Body of pancreas (tissue), 4 donors: ENCODE data around the gene ASB7. TPM values are rescaled to one million over a fixed set of nuclear protein-coding genes. Genes with fewer than 3 reads are reported as not detected.

Experiments used
- ATAC-seq: fragments of 150-250 bp; one replicate; pipeline ENCODE4 v1.9.1; 2016
- DNase-seq, 4 donors: peaks; one replicate each; pipeline ENCODE4 v3.0.0-alpha.2; 2019
- H3K27ac ChIP-seq, 4 donors: fragments of 200-600 bp; sonication (generic); 1 replicate in 3 of 4; 2 replicates in 1 of 4; pipeline versions ENCODE4 v1.5.1 to v1.6.1; 2016 to 2019; ENCODE audit warnings: mild to moderate bottlenecking in 1 of 4, mixed read lengths in 1 of 4, moderate library complexity in 1 of 4
- H3K27me3 ChIP-seq, 2 donors: fragments of 200-600 bp; sonication (generic); one replicate each; pipeline ENCODE4 v1.6.0; 2016; ENCODE audit warnings: mild to moderate bottlenecking in 1 of 2
- H3K36me3 ChIP-seq, 2 donors: fragments of 200-600 bp; sonication (generic); replicated peaks in 1 of 2; 2 replicates each; pipeline ENCODE4 v1.5.1; 2016; ENCODE audit warnings: low read depth in 2 of 2; ENCODE audit not compliant: insufficient read depth in 1 of 2
- H3K4me1 ChIP-seq: fragments of 200-600 bp; sonication (generic); one replicate; pipeline ENCODE4 v1.6.0; 2016
- H3K4me3 ChIP-seq, 2 donors: fragments of 200-600 bp; sonication (generic); 1 replicate in 1 of 2; 2 replicates in 1 of 2; pipeline ENCODE4 v1.5.1; 2016 to 2019
- H3K9me3 ChIP-seq, 3 donors: fragments of 200-600 bp; sonication (generic); 1 replicate in 2 of 3; 2 replicates in 1 of 3; pipeline ENCODE4 v1.5.1; 2016
- CTCF ChIP-seq, 7 experiments: fragments of 450-650 bp in 4 of 7; fragments of 200-600 bp in 3 of 7; sonication (generic) in 3 of 7; IDR thresholded peaks; one replicate each; pipeline ENCODE4 v1.5.1; 2016 to 2019; ENCODE audit warnings: antibody characterized with exemption in 7 of 7
- POLR2A ChIP-seq, 3 donors: fragments of 450-650 bp; IDR thresholded peaks; one replicate each; pipeline ENCODE4 v1.6.1; 2016; ENCODE audit warnings: antibody characterized with exemption in 3 of 3, mild to moderate bottlenecking in 2 of 3
- WGBS, 2 donors: methylation state at CpG; one replicate each; pipeline ENCODE4 v1.1.5; 2017; 5-methylcytosine and 5-hydroxymethylcytosine counted together
- intact Hi-C: fragments of 100-400 bp; cut with DNase I; formaldehyde crosslinking; loops from one replicate; pipeline ENCODE4 v1.15.1; 2023
- total RNA-seq, 2 donors: library from RNA; depleted of rRNA; stranded (reverse); fragments of >200 nt; gene quantifications; one replicate each; pipeline ENCODE4 v1.1.0, GENCODE V29; 2016

The ASB7 gene
- total RNA-seq, 2 donors from 2014 or later = 7.6 to 8.6 TPM

DNA sequence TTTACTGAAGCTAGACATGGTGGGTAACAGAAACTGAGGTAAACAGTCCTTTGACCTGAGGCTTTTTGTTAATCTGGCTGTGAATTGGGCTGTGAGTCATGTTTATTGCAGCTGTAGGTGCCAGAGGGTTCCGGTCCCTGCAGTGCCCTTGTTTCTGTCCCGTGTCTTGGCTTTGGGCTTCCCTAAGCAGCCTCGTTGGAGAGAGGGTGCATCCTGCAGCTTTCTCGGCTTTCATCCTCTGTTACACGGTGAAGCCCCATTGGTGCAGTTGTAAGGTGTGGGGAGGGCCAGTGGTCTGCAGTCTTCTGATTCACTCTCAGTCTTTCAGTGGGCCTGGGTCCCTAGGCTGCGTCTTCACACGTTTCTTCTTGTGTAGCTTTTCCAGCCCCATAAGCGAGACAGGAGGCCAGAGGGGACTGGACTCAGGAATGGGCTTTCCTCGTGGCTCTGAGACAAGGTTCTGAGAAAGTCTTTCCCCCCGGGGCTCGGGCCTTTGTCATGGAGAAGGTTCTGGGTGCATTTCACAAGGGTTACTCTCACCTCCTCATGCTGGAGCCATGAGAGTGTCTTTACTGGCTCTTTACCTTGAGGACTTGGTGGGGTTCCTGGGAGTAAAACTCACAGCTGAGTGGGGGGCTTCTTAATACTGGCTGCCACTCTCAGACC, 33.1 kb downstream of the ASB7 start:
- intact Hi-C loops = loop anchor here (10.0 kb wide), 1 partner anchor 229 kb away; no protein-coding TSS in a partner anchor
- Histone ChIP-seq H3K27ac (no peak overlapping the region), H3K9me3 (no peaks in the 10 kb centered on the region), H3K4me1 (no peaks in the 10 kb centered on the region), H3K36me3 (peaks cover 0 to 7% of the 10 kb centered on the region in 2 donors), H3K4me3 (no peak overlapping the region), H3K27me3 (no peaks in the 10 kb centered on the region)
- DNase-seq (no peak), ATAC-seq (no peak)
- 82 to 83% methylated on average over 9 to 11 of the region's 11 CpGs for WGBS, 2 donors
- no peak for TF ChIP-seq POLR2A (IDR thresholded peaks at IDR 0.05)
- no peak for TF ChIP-seq CTCF (IDR thresholded peaks at IDR 0.05)

- intact Hi-C loops = loop anchor here (10.0 kb wide), 1 partner anchor 227 kb away; no protein-coding TSS in a partner anchor
- no peak for DNase-seq
- ATAC-seq = no peak
- Histone ChIP-seq H3K4me1 (no peaks in the 10 kb centered on the region), H3K27ac (no peak overlapping the region), H3K27me3 (no peaks in the 10 kb centered on the region), H3K36me3 (no peaks in the 10 kb centered on the region), H3K4me3 (no peak overlapping the region), H3K9me3 (no peaks in the 10 kb centered on the region)
- WGBS, 2 donors = 90 to 91% methylated on average over 11 of the region's 11 CpGs
- no peak for TF ChIP-seq CTCF (IDR thresholded peaks at IDR 0.05)
- TF ChIP-seq POLR2A (IDR thresholded peaks at IDR 0.05) = no peak
Observed at GRCh38 chr15:100638177-100638730, 35.9 kb downstream of the ASB7 start.

GRCh38 chr15:100642213-100642949, 40.0 kb downstream of the ASB7 start:
- no peak for ATAC-seq
- no peak overlapping the region for H3K4me3 ChIP-seq

DNA sequence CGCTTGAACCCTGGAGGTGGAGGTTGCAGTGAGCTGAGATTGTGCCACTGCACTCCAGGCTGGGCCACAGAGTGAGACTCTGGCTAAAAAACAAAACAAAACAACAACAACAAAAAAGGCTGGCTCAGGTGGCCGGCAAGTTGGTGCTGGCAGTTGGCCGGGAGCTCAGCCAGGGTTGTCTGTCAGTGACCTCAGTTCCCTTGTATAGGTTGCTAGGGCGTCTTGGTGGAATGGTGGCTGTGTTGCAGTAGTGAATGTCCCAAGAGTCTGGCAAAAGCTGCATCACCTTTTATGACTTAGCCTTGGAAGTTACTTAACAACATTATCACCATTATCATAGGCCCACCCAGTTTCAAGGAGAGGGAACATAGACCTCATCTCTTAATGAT, 40.6 kb downstream of the ASB7 start:
- H3K4me1 ChIP-seq = no peaks in the 10 kb centered on the region
- WGBS, 2 donors = 85 to 95% methylated on average over 4 of the region's 4 CpGs
- H3K36me3 ChIP-seq = no peaks in the 10 kb centered on the region
- H3K9me3 ChIP-seq = no peaks in the 10 kb centered on the region
- no peak overlapping the region for H3K27ac ChIP-seq
- DNase-seq = no peak
- no peak for ATAC-seq
- no peaks in the 10 kb centered on the region for H3K27me3 ChIP-seq
- intact Hi-C loops = no loop called here
- no peak overlapping the region for H3K4me3 ChIP-seq
- TF ChIP-seq POLR2A (IDR thresholded peaks at IDR 0.05) = no peak
- TF ChIP-seq CTCF (IDR thresholded peaks at IDR 0.05) = no peak

More at GRCh38 chr15:100642213-100642949, 40.0 kb downstream of the ASB7 start:
- Histone ChIP-seq H3K9me3 (no peaks in the 10 kb centered on the region), H3K27me3 (no peaks in the 10 kb centered on the region), H3K4me1 (no peaks in the 10 kb centered on the region), H3K27ac (no peak overlapping the region), H3K36me3 (no peaks in the 10 kb centered on the region)
- intact Hi-C loops = no loop called here
- TF ChIP-seq CTCF (IDR thresholded peaks at IDR 0.05) = no peak
- TF ChIP-seq POLR2A (IDR thresholded peaks at IDR 0.05) = no peak
- 82 to 87% methylated on average over 9 of the region's 9 CpGs for WGBS, 2 donors
- DNase-seq = no peak
